T1000 (cell line): Measurements from ENCODE around the gene SP8.

Experiments used
- DNase-seq: peaks from one replicate; lab custom pipeline; 2025; ENCODE audit warnings: mixed read lengths; lab: John Stamatoyannopoulos, UW

The SP8 gene

GRCh38 chr7:20754001-20754400, 32.7 kb downstream of the SP8 start:
- no peak for DNase-seq

DNA sequence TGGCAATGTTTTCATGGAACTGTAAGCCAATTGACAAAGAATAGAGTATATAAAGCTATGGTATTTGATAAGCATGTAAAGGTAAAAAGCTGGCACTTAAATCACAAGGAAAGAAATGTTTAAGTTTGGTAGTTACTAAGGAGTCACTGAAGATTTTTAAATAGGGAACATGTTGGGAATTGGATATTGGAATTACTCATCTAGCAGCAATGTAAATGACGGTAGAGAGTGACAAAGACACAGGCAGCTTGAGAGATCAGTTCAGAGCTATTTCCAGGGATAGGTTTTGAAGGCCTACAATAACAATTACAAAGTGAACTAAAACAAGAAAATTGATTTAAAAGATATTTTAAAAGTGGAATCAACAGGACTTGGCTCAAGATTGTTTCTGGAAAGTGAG, 36.8 kb downstream of the SP8 start:
- DNase-seq = no peak

DNA sequence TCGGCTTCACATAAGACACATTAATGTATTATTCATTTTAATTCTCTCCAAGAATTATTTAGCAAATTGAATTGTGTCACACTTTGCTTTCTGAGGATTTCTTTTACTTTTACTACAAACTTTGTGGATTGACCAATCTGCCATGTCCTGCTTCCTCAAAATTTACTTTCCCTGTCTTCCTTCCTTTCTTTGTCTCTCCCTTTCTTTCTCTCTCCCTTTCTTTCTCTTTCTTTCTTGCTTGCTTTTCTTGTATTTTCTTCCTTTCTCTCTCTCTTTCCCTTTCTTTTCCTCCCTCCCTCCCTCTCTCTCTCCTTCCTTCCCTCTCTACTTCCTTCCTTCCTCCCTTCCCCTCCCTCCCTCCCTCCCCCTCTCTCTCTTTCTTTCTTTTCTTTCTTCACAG, 37.8 kb downstream of the SP8 start:
- DNase-seq = no peak

GRCh38 chr7:20747001-20747400, 39.7 kb downstream of the SP8 start:
- DNase-seq = no peak

GRCh38 chr7:20745702-20746101, 41.0 kb downstream of the SP8 start:
- DNase-seq = no peak

GRCh38 chr7:20744954-20745446, 41.7 kb downstream of the SP8 start:
- no peak for DNase-seq

GRCh38 chr7:20742913-20743312, 43.8 kb downstream of the SP8 start:
- no peak for DNase-seq

DNA sequence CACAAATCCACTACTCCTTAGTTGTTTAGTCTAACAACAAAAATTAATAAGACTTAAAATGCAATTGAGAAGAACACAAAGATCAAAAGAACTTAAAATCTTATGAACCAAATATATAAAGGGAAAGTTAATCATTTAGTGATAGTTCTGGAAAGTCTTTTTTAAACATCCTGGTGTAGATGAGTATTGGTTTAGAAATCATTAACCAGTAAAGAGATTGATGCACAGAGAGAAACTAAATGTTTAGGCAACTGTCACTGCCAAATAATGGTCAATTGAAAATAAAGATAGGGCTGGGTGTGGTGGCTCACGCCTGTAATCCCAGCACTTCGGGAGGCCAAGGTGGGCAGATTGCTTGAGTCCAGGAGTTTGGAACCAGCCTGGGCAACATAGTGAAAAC, 44.9 kb downstream of the SP8 start:
- DNase-seq = no peak

GRCh38 chr7:20738518-20739481, 47.9 kb downstream of the SP8 start:
- no peak for DNase-seq

DNA sequence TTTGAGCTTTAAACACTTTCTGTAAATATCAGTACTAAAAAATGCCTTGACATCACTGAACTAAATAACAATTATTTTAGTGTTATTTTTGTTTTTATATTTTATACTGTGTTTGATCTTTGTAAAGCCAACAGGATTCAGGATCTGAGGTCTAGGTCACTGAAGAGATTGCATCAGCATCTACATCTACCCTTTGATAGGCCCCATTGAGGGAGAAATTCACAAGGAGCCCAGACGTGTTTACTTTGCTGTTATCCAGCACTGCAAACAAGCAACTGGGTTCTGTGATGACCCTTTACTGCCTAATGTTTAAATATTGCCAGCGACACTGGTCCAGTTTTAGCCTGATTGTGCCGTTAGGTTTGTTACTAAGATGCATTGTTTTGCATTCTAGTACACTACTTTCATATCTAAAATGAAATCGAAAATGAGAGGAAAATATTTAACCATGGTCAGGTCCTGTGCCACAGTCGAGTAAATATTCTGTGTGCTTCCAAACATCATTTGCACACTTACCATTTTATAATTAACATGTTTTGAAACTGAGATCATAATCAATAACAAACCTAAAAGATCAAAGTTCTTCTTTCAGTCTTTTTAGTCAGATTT, 48.7 kb downstream of the SP8 start:
- DNase-seq = no peak

- no peak for DNase-seq
Observed at GRCh38 chr7:20735346-20736065, 51.2 kb downstream of the SP8 start.
